NCI-H82 (cell line): ENCODE results near the gene SLC25A1.

ENCODE experiments used
- DNase-seq: peaks from one replicate; lab custom pipeline; 2025; lab: John Stamatoyannopoulos, UW

The SLC25A1 gene

DNA sequence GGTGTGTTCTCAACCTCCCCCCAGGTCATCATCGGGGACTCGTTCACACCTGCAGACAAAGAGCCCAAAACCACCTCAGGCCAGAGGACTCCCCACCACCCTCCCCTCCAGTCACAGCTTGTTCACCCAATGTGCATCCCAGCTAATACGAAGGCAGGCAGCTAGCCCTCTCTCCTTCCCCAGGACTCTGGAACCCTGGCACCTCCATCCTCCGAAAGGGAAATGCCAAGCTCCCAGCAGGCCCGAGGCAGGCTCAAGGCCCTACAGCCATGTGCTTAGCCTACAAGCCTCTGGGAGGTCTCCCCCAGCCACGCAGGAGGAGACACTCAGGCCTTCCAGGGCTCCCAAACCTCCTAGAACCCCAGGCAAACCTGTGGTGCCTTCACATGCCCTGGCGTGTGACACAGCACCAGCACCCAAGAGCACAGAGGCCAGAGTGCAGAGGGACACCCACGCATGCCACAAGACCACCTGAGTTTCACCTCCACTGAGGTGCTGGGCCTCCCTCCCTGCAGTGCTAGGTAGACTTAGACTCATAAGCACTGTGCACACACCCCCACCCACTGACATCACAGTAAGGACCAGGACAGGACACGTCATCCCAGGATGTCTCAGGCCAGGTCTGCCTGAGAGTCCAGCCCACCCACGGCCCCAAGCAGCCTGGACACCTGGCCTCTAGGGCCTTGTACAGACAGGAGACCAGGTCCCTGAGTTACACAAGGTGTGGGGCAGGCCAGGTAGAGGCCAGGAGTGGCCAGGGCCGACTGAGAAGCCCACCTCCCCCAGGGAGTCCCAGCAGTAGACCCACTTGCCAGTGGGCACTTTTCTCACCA lies 40.9 kb downstream of the SLC25A1 start:
- no peak for DNase-seq

DNA sequence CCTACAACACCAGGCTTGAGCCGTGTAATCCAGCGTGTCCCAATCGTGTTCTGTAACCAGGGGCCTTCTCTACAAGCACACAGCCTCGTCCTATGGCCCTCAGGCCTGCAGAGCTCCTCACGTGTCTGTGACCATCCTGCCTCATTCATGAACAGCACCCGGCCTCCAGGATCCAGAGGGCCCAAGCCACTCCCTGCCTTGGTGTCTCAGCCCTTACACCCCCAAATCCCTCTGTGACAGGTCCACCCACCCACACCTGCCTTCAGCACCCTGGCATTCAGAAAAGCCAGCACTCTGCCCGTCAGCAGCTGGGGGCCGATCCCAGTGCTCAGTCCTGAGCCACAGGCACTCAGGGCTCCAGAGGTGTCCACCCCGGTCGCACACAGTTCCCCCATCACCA lies 41.6 kb downstream of the SLC25A1 start:
- DNase-seq, result no peak

DNA sequence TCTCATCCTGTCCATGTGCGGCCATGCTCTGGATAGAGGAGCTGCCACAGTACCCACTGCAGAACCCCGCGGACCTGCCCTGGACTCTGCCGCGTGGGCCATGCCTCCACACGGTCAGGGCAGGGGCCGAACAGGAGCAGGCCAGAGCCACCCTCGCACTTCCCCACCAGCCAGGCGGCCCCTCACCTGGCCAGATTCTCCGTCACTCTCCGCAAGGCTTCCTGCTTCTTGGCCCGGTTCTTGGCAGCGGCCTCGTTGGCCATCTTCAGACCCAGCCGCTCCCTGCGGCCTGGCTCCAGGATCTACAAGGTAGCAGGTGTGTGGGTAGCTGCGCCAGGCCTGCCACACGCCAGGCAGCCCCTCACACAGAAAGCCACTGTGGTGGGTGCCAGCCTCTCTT lies 43.7 kb downstream of the SLC25A1 start:
- no peak for DNase-seq

DNA sequence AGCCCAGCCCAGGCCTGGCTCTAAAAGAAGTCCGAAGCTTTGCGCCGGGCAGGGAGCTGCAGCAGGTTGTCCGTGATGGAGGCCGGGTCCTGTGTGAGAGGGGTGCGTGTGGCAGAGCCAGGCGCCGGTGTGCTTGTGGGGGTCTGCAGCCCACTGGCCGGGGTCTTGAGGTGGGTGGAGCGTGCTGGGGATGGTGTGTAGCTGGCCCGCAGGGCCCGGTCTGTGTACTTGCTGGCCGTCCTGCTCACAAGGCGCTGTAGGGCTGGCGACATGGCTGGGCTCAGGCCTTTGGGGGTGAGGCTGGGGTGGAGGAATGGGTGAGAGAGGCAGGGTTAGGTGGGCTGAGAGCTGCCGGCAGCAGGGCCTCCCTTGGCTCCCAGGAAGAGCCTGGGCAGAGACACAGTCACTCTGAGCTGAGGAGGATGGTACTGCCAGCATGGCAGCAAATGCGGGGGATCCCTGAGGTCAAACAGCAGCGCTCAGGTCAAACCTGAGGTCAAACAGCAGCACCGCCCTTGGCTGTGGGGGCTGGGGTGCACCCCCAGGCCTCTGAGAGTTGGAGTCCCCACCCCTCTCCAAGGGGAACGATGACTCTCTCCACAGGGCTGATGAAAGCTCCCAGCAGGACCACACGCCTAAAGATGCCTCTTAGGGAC lies 44.2 kb downstream of the SLC25A1 start:
- no peak for DNase-seq

DNA sequence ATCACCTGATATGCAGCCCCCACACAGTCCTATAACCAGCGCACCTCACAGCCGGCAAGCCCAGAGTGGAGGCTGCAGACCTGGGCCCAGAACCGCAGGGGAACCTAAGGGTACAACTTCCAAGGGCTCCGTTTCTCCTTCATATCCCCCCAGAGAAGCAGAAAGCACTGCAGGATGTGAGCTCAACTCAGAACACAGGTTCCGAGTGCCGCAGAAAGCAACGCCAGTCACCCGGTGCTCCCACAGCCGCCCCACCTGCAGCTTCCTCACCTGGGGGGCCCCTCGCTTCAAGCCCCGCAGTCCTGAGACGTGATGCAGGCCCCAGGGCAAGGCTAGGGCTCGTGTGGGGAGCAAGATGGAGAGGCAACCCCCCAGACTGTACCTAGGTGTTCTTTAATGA lies 45.0 kb downstream of the SLC25A1 start:
- no peak for DNase-seq

DNA sequence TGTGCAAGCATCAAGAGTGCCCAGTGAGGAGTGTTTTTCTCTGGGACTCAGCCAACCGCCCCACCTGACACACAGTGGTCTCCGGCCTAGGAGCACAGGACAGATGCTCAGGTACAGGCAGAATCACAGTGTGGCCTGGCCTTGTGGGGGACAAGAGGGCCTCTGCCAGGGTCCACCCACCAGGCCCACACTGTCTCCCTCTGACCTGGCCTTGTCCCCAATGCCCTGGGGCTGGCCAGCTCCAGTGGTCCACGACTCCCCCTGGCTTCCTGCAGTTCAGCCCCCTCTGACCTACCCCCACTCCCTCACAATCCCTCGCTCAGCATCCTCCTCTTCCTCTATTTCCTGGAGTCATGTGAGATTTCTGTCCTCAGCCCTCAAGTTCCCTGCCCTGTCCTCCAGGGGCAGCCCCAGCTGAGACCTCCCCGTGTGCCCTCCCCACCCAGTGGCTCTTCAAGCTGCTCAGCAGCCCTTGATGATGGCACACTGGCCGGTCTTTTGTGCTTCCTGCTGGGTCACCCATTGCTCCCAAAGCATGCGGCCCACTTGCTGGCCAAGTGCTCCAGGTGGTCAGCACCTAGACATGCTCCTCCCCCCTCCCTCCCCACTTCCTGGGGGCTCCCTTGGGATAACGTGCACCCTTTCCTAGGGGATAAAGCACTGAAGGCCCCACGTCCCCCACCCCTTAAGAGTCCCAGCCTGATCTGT lies 45.7 kb downstream of the SLC25A1 start:
- no peak for DNase-seq

DNA sequence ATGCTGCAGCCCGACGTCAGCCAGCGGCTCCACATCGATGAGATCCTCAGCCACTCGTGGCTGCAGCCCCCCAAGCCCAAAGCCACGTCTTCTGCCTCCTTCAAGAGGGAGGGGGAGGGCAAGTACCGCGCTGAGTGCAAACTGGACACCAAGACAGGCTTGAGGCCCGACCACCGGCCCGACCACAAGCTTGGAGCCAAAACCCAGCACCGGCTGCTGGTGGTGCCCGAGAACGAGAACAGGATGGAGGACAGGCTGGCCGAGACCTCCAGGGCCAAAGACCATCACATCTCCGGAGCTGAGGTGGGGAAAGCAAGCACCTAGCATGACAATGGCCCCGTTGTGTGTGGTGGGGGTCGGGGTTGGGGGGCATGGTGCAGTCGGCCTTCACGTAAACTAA lies 46.4 kb downstream of the SLC25A1 start:
- no peak for DNase-seq

DNA sequence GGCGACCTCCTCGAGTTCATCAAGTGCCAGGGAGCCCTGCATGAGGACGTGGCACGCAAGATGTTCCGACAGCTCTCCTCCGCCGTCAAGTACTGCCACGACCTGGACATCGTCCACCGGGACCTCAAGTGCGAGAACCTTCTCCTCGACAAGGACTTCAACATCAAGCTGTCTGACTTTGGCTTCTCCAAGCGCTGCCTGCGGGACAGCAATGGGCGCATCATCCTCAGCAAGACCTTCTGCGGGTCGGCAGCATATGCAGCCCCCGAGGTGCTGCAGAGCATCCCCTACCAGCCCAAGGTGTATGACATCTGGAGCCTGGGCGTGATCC lies 46.9 kb downstream of the SLC25A1 start:
- DNase-seq, result no peak

DNA sequence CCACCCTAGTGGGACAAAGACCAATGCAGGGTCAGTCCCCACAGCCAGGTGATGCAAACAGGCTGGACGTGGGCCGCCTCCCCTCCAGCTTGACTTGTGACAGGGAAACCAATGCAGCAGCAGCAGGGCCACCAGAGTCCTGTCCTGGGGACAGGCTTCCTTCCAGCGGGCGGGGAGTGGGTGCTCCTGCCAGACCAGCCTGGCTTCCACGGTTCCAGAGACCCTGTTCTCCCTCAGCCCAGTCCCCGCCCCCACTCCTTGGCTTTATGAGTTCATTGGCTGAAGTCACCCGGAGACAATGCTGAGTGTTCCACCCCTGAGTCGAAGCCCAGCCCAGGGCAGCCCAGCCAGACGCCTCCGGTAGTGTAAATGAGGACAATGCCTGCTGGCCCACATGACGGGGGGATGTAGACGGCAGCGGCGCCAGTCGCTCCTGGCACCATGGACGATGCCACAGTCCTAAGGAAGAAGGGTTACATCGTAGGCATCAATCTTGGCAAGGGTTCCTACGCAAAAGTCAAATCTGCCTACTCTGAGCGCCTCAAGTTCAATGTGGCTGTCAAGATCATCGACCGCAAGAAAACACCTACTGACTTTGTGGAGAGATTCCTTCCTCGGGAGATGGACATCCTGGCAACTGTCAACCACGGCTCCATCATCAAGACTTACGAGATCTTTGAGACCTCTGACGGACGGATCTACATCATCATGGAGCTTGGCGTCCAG lies 47.4 kb downstream of the SLC25A1 start, which contains the start of gene TSSK2:
Gene TSSK2, plus strand, starts transcription at position 350 of the 726 bp plus-strand sequence. Its CDS starts 92 bp downstream, at position 442.
- DNase-seq, result no peak

DNA sequence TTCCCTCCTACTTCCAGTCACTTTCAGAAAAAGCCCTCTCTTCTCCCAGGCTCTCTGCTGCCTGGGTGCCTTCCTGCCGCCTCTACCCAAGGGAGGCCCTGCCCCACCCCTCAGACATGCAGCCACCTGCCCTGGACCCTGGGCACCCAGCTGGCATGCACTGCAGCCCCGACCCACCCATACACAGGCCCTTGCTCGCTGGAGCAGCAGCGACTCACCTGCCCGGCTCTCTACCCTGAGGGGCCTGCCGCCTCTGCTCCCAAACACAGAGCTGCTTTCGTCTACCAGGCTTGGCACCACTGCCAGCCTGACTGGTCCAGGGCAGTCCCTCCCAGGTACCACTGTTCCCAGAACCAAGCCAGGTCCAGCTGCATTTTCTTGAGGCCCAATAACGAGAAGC lies 48.7 kb downstream of the SLC25A1 start:
- DNase-seq, result no peak

DNA sequence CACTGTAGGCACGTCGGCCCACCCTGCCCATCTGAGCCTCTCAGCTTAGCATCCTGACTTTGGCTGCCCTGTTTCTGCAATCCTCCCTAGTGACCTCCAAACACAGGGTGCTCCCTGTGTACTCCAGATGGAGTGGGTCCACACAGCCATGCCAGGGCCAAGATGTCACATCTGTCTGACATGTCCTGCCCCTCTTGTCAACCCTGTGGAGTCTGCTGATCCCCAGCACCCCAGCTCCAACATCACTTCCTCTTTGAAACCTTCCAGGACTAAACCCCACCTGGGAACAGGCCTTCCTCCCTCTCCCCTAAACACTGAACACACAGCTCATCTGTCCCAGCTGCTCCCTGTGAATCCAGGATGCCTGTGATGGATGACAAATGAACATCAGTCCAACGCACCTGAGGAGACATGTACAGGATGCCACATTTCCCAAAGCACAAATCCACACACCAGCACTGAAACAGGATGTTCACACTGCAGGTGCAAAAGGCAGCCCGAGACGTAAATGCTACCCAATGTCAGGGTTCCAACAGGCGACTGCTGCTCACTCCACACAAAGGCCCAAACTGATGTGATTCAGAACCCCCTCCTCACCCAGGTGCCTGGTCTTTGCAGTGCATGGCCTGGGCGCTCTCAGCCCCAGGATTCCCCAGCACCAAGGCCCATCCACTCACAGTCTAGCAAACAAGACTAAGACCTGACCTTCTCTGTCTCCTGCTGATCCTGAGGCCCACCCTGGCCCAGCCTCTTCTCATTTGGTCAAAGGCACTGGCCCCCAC lies 49.4 kb downstream of the SLC25A1 start:
- no peak for DNase-seq

DNA sequence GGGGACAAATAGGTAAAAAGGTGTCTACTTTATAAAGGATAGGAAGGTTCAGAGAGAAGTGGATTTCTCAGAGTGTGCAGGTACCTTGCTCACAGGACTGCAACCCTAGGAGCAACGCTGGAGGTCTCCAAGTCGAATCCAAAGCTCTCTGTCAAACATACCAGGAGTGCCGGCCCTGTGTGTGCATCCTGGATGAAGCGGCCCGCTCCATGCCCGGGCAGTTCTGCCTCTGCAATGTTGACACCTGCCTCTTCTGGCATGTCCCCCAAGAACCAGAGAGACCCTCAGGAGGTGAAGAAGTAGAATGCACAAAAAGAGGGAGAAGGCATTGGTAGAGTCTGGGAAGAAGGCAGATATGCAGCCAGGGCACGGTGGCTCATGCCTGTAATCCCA lies 50.5 kb downstream of the SLC25A1 start:
- DNase-seq, result no peak

DNA sequence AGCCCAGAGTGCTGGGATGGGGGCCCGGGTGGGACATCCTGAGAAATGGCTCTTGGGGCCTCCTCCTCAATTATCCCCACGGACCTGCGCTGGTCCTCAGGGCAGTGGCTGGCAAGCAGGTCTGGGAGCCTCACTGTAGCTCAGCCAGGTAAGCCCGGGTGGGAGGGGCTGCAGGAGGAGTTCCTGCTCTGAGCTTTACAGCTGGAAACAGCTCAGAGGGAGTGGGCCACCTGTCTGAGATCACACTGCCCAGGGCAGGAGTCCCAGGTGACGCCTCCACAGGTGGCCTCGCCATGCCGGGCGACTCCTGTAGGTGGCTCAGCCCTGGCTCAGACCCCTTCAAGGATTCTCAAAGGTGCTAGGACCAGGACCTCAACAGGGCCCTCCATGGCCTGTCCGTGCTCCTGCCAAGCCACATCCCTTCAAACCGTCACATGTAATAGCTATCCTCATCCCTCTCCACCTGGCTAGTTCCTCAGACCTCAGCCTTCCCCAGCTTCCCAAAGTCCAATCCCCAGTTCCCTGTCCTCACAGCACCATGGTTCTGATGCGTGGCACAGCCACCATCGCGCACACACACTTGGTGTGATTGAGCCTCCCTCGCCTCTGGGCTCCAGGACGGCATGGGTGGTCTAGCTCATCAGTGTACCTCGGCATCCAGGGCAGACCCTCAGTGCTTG lies 51.1 kb downstream of the SLC25A1 start:
- DNase-seq, result no peak

DNA sequence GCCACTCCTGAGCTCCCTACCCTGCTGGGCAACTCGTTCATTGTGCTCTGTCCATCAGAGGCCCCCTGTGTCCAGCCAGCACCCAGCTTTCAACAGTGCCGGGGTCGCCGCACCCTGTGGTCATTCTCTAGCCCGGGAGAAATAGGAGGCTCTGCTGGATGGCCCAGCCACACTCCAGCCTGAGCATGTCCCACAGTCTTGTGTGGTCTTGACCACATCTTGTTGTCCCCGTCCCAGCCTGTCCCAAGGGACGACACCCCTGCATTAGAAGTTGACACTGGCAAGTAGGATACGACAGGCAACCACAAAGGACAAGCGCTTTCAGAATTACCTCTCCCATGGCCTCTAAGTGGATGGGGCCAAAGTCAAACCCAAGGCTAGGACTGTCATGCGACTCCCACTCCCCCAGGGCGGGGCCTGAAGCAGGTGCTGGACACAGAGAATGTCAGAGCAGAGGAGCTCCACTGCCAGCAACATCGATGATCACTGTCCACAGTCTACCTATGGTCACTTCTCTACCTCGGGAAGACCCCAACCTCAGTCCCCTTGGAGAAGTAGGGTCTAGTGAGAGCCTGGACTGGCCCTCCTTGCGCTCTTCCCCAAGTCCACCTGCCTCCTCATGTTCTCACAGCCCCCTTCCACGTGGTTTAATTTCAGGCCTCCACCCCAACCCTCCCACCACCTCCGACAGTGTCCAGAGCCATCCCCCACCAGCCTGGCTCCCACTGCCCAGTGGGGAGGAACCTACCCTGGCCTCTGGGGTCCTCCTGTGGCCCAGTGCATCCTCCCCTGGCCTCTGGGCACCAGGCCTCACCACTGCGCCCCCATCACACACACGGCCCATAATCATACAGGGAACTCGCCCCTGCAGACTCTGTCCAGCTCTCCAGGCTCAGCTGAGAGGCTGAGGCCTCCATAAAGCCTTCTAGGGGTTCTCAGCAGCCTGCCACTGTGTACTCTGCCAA lies 51.9 kb downstream of the SLC25A1 start:
- no peak for DNase-seq
